Measurements from ENCODE around the gene SLFN11. TPM values are rescaled to one million over a fixed set of nuclear protein-coding genes. Genes with fewer than 3 reads are reported as not detected.

Gene SLFN11
- total RNA-seq, 1 donor from 2014 or later, result 23.8 TPM

DNA sequence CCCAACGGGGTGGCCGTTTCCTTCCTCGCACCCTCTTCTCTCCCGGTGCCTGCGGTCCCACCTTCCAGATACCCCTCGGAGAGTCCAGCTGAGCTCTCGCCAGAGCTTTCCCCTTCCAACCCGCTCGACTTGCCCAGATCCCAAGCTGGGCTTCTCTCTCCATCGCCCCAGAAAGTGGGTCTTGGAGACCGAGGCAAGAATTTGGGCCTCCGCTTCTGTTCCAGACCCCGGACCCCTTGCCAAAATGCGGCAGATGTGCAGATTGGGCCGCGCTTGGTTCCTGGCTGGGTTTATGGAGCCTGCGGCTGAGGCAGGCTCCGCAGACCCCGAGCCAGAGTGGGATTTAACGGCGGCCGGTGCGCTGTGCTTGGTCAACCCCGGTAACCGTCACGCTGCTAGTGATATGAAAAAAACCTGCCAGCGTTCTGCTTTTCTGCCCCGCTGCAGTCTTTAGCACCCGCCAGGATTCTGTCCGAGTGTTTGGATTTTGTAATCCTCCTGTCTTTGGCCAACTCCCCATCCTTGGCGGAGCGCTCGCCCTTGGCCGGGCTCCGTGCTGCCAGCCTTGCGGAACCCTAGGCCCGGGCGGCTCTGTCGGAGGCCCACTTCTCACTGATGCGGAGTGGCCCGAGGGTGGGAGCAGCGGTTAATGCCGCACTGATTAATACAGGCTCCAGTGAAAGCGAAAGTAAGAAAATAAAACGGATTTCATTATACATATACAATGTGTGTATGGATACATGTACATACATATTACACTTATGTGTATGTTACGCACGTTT lies 754 bp upstream of the SLFN11 start:
- Mint-ChIP-seq H3K4me3 (ENCODE audit: unreplicated experiment) (peak overlapping the region; percentile 90), H3K9me3 (ENCODE audit: unreplicated experiment) (peaks cover 21% of the 10 kb centered on the region), H3K36me3 (ENCODE audit: unreplicated experiment) (peaks cover 4% of the 10 kb centered on the region), H3K27me3 (ENCODE audit: unreplicated experiment) (peaks cover 57% of the 10 kb centered on the region), H3K27ac (ENCODE audit: unreplicated experiment) (peak overlapping the region; percentile 97), H3K4me1 (ENCODE audit: unreplicated experiment) (peaks cover 32% of the 10 kb centered on the region)
- TF ChIP-seq, protein P1, sequence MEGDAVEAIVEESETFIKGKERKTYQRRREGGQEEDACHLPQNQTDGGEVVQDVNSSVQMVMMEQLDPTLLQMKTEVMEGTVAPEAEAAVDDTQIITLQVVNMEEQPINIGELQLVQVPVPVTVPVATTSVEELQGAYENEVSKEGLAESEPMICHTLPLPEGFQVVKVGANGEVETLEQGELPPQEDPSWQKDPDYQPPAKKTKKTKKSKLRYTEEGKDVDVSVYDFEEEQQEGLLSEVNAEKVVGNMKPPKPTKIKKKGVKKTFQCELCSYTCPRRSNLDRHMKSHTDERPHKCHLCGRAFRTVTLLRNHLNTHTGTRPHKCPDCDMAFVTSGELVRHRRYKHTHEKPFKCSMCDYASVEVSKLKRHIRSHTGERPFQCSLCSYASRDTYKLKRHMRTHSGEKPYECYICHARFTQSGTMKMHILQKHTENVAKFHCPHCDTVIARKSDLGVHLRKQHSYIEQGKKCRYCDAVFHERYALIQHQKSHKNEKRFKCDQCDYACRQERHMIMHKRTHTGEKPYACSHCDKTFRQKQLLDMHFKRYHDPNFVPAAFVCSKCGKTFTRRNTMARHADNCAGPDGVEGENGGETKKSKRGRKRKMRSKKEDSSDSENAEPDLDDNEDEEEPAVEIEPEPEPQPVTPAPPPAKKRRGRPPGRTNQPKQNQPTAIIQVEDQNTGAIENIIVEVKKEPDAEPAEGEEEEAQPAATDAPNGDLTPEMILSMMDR (IDR thresholded peaks at IDR 0.05), result no peak
- no peak for DNase-seq (ENCODE audit: extremely low spot score, unreplicated experiment)

DNA sequence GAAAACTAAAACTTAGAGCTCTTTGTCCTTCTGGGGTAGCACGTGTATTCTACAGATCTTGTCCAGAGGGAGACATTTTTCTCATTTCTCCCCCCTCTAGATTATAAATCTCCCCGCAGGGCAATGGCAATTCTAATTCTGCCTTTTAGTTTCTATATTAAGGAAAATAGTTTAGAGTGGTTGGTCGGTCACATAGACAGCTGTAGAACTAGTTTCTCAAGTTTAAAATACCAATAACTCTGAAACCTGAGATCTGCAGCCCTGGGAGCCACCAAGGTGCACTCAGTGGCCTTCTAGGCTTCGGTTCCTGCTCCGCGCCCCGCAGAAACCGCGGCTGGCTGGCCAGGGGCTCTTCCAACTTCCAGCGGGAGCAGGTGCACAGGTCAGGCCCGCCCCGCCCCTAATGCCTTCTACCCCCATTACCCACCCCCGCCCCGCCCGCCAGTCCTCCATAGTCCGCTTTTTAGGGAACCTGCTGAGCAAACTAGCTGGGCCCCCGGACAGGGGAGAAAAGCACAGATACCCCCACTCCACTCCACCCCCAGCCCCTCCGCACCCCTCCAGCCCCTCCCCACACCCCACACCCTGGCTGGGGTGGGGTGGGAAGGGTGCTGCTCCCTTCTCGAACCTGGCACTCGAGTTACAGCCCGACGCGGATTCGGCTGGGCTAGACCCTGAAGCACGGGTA lies 431 bp downstream of the SLFN11 start:
- Mint-ChIP-seq H3K27me3 (ENCODE audit: unreplicated experiment) (peaks cover 49% of the 10 kb centered on the region), H3K4me3 (ENCODE audit: unreplicated experiment) (peak overlapping the region; percentile 90), H3K36me3 (ENCODE audit: unreplicated experiment) (peaks cover 4% of the 10 kb centered on the region), H3K4me1 (ENCODE audit: unreplicated experiment) (peaks cover 32% of the 10 kb centered on the region), H3K27ac (ENCODE audit: unreplicated experiment) (peak overlapping the region; percentile 97), H3K9me3 (ENCODE audit: unreplicated experiment) (peaks cover 21% of the 10 kb centered on the region)
- DNase-seq (ENCODE audit: extremely low spot score, unreplicated experiment), result no peak
- TF ChIP-seq, protein P1 (IDR thresholded peaks at IDR 0.05), result no peak

DNA sequence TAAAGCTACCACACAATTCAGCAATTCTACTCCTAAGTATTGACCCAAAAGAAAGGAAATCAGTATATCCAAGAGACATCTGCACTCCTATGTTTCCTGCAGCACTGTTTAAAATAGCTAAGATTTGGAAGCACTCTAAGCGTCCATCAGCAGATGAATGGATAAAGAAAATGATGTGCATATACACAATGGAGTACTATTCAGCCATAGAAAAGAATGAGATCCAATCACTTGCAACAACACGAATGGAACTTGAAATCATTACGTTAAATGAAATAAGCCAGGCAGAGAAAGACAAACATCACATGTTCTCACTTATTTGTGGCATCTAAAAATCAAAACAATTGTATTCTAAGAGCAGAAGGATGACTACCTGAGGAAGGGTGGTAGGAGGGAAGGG lies 1.5 kb downstream of the SLFN11 start:
- peaks cover 43% of the 10 kb centered on the region for H3K27me3 Mint-ChIP-seq (ENCODE audit: unreplicated experiment)
- H3K36me3 Mint-ChIP-seq (ENCODE audit: unreplicated experiment), result peaks cover 4% of the 10 kb centered on the region
- peak overlapping the region; percentile 46 for H3K4me3 Mint-ChIP-seq (ENCODE audit: unreplicated experiment)

DNA sequence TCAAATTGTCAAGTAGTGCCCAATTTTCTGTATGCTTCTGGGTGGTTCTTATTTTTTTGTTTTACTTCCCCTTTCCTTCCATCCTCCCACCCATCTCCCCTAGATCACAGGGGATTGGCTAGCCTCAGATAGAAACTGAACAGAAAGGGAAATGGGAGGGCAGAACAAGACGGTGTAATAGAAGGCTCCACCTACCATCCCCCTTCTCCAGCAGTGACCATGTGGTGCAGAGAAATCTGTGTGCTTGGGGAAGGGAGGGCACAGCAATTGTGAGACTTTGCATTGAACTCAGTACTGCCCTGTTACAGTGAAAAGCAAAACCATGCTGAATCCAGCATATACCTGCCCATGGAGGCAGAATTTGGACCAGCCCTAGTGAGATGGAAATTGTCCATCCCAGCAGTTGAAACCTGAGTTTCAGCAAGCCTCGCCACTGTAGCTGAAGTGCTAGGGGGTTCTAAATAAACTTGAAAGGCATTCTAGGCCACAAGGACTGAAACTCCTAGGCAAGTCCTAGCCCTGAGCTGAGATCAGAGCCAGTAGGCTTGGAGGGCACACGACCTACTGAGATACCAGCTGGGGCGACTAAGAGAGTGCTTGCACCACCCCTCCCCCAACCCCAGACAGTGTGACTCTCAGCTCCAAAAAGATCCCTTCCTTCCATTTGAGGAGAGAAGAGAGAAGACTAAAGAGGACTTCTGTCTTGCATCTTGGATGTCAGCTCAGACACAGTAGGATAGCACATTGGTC lies 5.2 kb downstream of the SLFN11 start:
- Mint-ChIP-seq H3K4me1 (ENCODE audit: unreplicated experiment) (peaks cover 10% of the 10 kb centered on the region), H3K9me3 (ENCODE audit: unreplicated experiment) (peaks cover 21% of the 10 kb centered on the region), H3K36me3 (ENCODE audit: unreplicated experiment) (peaks cover 15% of the 10 kb centered on the region), H3K27me3 (ENCODE audit: unreplicated experiment) (peaks cover 36% of the 10 kb centered on the region), H3K27ac (ENCODE audit: unreplicated experiment) (no peak overlapping the region), H3K4me3 (ENCODE audit: unreplicated experiment) (no peak overlapping the region)
- no peak for DNase-seq (ENCODE audit: extremely low spot score, unreplicated experiment)
- TF ChIP-seq, protein P1 (IDR thresholded peaks at IDR 0.05), result no peak

More for the DNA sequence above, 1.5 kb downstream of the SLFN11 start:
- H3K4me1 Mint-ChIP-seq (ENCODE audit: unreplicated experiment), result peaks cover 32% of the 10 kb centered on the region
- H3K27ac Mint-ChIP-seq (ENCODE audit: unreplicated experiment), result no peak overlapping the region
- peaks cover 21% of the 10 kb centered on the region for H3K9me3 Mint-ChIP-seq (ENCODE audit: unreplicated experiment)
- DNase-seq (ENCODE audit: extremely low spot score, unreplicated experiment), result no peak
- TF ChIP-seq, protein P1 (IDR thresholded peaks at IDR 0.05), result no peak
